Measurements from ENCODE around the gene TIGD4.

Gene TIGD4

GRCh38 chr4:152719801-152720556, 59.6 kb downstream of the TIGD4 start:
- no peak for DNase-seq (ENCODE audit: low read depth in 2 of 2)
